ENCODE data around the gene MEX3C.

Gene MEX3C

GRCh38 chr18:51234117-51235008 lies 36.9 kb upstream of the MEX3C start:
- TF ChIP-seq CTCF (IDR thresholded peaks at IDR 0.05; ENCODE audit: poor library complexity, severe bottlenecking): no peak
- Histone ChIP-seq H3K4me1 (ENCODE audit: insufficient read depth, poor library complexity, severe bottlenecking) (peaks cover 15% of the 10 kb centered on the region), H3K9me3 (ENCODE audit: severe bottlenecking) (no peaks in the 10 kb centered on the region), H3K36me3 (ENCODE audit: low read depth) (no peaks in the 10 kb centered on the region), H3K27ac (ENCODE audit: poor library complexity, severe bottlenecking) (no peak overlapping the region), H3K4me3 (ENCODE audit: severe bottlenecking) (no peak overlapping the region), H3K27me3 (ENCODE audit: insufficient read depth, poor library complexity, severe bottlenecking) (no peaks in the 10 kb centered on the region)
- ATAC-seq (ENCODE audit: low read depth) (no peak), DNase-seq (ENCODE audit: low spot score) (no peak)

GRCh38 chr18:51229328-51229727 lies 31.8 kb upstream of the MEX3C start:
- no peak for DNase-seq (ENCODE audit: low spot score)

GRCh38 chr18:51227660-51228059 lies 30.2 kb upstream of the MEX3C start:
- no peak overlapping the region for H3K4me3 ChIP-seq (ENCODE audit: severe bottlenecking)
- no peaks in the 10 kb centered on the region for H3K4me1 ChIP-seq (ENCODE audit: insufficient read depth, poor library complexity, severe bottlenecking)
- no peak overlapping the region for H3K27ac ChIP-seq (ENCODE audit: poor library complexity, severe bottlenecking)
- DNase-seq (ENCODE audit: low spot score): no peak
- no peak for ATAC-seq (ENCODE audit: low read depth)
- no peaks in the 10 kb centered on the region for H3K27me3 ChIP-seq (ENCODE audit: insufficient read depth, poor library complexity, severe bottlenecking)
- H3K36me3 ChIP-seq (ENCODE audit: low read depth): no peaks in the 10 kb centered on the region
- TF ChIP-seq CTCF (IDR thresholded peaks at IDR 0.05; ENCODE audit: poor library complexity, severe bottlenecking): no peak
- no peaks in the 10 kb centered on the region for H3K9me3 ChIP-seq (ENCODE audit: severe bottlenecking)

More at GRCh38 chr18:51229328-51229727, 31.8 kb upstream of the MEX3C start:
- TF ChIP-seq CTCF (IDR thresholded peaks at IDR 0.05; ENCODE audit: poor library complexity, severe bottlenecking): no peak
- Histone ChIP-seq H3K9me3 (ENCODE audit: severe bottlenecking) (no peaks in the 10 kb centered on the region), H3K4me3 (ENCODE audit: severe bottlenecking) (no peak overlapping the region), H3K27me3 (ENCODE audit: insufficient read depth, poor library complexity, severe bottlenecking) (no peaks in the 10 kb centered on the region), H3K4me1 (ENCODE audit: insufficient read depth, poor library complexity, severe bottlenecking) (no peaks in the 10 kb centered on the region), H3K36me3 (ENCODE audit: low read depth) (no peaks in the 10 kb centered on the region), H3K27ac (ENCODE audit: poor library complexity, severe bottlenecking) (no peak overlapping the region)
- no peak for ATAC-seq (ENCODE audit: low read depth)

- DNase-seq (ENCODE audit: low spot score): no peak
- no peaks in the 10 kb centered on the region for H3K4me1 ChIP-seq (ENCODE audit: insufficient read depth, poor library complexity, severe bottlenecking)
- TF ChIP-seq CTCF (IDR thresholded peaks at IDR 0.05; ENCODE audit: poor library complexity, severe bottlenecking): no peak
- H3K36me3 ChIP-seq (ENCODE audit: low read depth): no peaks in the 10 kb centered on the region
- no peak for ATAC-seq (ENCODE audit: low read depth)
- no peak overlapping the region for H3K27ac ChIP-seq (ENCODE audit: poor library complexity, severe bottlenecking)
- no peaks in the 10 kb centered on the region for H3K9me3 ChIP-seq (ENCODE audit: severe bottlenecking)
- no peak overlapping the region for H3K4me3 ChIP-seq (ENCODE audit: severe bottlenecking)
- no peaks in the 10 kb centered on the region for H3K27me3 ChIP-seq (ENCODE audit: insufficient read depth, poor library complexity, severe bottlenecking)
These were observed 29.3 kb upstream of the MEX3C start for GRCh38 chr18:51226587-51227350.
